GM10266 (cell line): ENCODE results near the gene PLCB4.
"Not testable (repeated sequence)": the region's sequence is repeated elsewhere in the genome, so short reads cannot be mapped to it uniquely, and the experiment has no call there.

Experiments used
- DNase-seq: peaks from one replicate; pipeline ENCODE4 v3.0.0; 2012; ENCODE audit errors: extremely low spot score
- CTCF ChIP-seq: IDR thresholded peaks from 2 replicates; pipeline ENCODE4 v1.5.1; 2012; ENCODE audit warnings: mild to moderate bottlenecking, low read depth; ENCODE audit not compliant: control insufficient read depth, insufficient read depth; ENCODE audit errors: missing control alignments

PLCB4 gene

GRCh38 chr20:9150679-9151078 is 81.8 kb downstream of the PLCB4 start:
- TF ChIP-seq CTCF, result no peak
- DNase-seq, result no peak

GRCh38 chr20:9152139-9152538 is 83.3 kb downstream of the PLCB4 start:
- not testable (repeated sequence) for DNase-seq

GRCh38 chr20:9154464-9155024 is 85.7 kb downstream of the PLCB4 start:
- TF ChIP-seq CTCF, result no peak
- no peak for DNase-seq

- DNase-seq, result no peak
- TF ChIP-seq CTCF, result no peak
Measured at GRCh38 chr20:9156529-9157280, 87.8 kb downstream of the PLCB4 start.

GRCh38 chr20:9160331-9160730 is 91.4 kb downstream of the PLCB4 start:
- DNase-seq, result no peak
- TF ChIP-seq CTCF, result no peak

- no peak for DNase-seq
- no peak for TF ChIP-seq CTCF
Measured at GRCh38 chr20:9160757-9161156, 91.9 kb downstream of the PLCB4 start.

GRCh38 chr20:9161311-9161710 is 92.4 kb downstream of the PLCB4 start:
- DNase-seq, result no peak
- TF ChIP-seq CTCF, result no peak

- no peak for TF ChIP-seq CTCF
- no peak for DNase-seq
Measured at GRCh38 chr20:9163251-9163650, 94.4 kb downstream of the PLCB4 start.
